HepG2 (cell line): ENCODE measurements around the gene TMEM229B. TPM values are rescaled to one million over a fixed set of nuclear protein-coding genes. Genes with fewer than 3 reads are reported as not detected.

Experiments
- ATAC-seq: fragments of 200-7000 bp; cut with Tn5 transposase; 3 replicates; pipeline ENCODE4 v1.9.1; 2020; ENCODE audit warnings: mild to moderate bottlenecking, moderate library complexity
- Bru-seq: library from RNA; stranded (reverse); fragments of 400-500 nt; gene quantifications from one replicate; lab custom pipeline; 2021; lab: Mats Ljungman, UMichigan
- BruChase-seq, 2 experiments: library from RNA; stranded (reverse); fragments of 400-500 nt; gene quantifications; one replicate each; lab custom pipeline; 2021; lab: Mats Ljungman, UMichigan
- BruUV-seq: library from RNA; stranded (reverse); fragments of 400-500 nt; replicated peaks from 2 replicates; lab custom pipeline; 2021; lab: Mats Ljungman, UMichigan
- CTCF ChIA-PET: fragments of 300-600 bp; formaldehyde crosslinking; extraction: SDS; loops from one replicate; lab custom pipeline; 2021; ENCODE audit warnings: low total read pairs, inconsistent platforms, low intra/inter-chr PET ratio; lab: Yijun Ruan, JAX
- POLR2A ChIA-PET: fragments of 350-600 bp; sonication (Branson Sonifier 250); formaldehyde crosslinking; loops from one replicate; lab custom pipeline; 2020; ENCODE audit warnings: antibody characterized with exemption, inconsistent platforms; lab: Yijun Ruan, JAX
- DNase-seq: peaks from one replicate; pipeline ENCODE4 v3.0.0-alpha.2; 2015; ENCODE audit warnings: low spot score
- FAIRE-seq: peaks from 3 replicates; lab custom pipeline; 2011; peaks lifted over from hg19 to GRCh38; lab: Jason Lieb, UNC
- H2AFZ ChIP-seq: one replicate; pipeline ENCODE4 v1.6.1; 2011; ENCODE audit warnings: low read length, inconsistent platforms
- H3K27ac ChIP-seq: fragments of 300-600 bp; 3 replicates; pipeline ENCODE4 v1.8.0; 2011; ENCODE audit warnings: mixed run types, mild to moderate bottlenecking, mixed read lengths, low read length, inconsistent platforms; ENCODE audit not compliant: insufficient read depth; ENCODE audit errors: extremely low read length
- H3K27me3 ChIP-seq, 2 experiments: fragments of 200-600 bp in 1 of 2; 2 replicates in 1 of 2; 3 replicates in 1 of 2; pipeline versions ENCODE4 v1.6.0 to v1.8.0; 2011; ENCODE audit warnings: low read length in 2 of 2, mild to moderate bottlenecking in 2 of 2, moderate library complexity in 2 of 2, inconsistent platforms in 1 of 2; ENCODE audit not compliant: insufficient read depth in 2 of 2, control insufficient read depth in 1 of 2
- H3K36me3 ChIP-seq, 2 experiments: fragments of 200-600 bp in 1 of 2; replicated peaks in 1 of 2; 2 replicates in 1 of 2; 3 replicates in 1 of 2; pipeline versions ENCODE4 v1.5.1 to v1.8.0; 2011; ENCODE audit warnings: low read length in 2 of 2, inconsistent platforms in 1 of 2; ENCODE audit not compliant: insufficient read depth in 2 of 2, control insufficient read depth in 1 of 2
- H3K4me1 ChIP-seq: 2 replicates; pipeline ENCODE4 v1.5.1; 2012; ENCODE audit warnings: low read length, inconsistent platforms; ENCODE audit not compliant: insufficient read depth
- H3K4me2 ChIP-seq: 2 replicates; pipeline ENCODE4 v1.6.0; 2011; ENCODE audit warnings: low read depth, low read length, inconsistent platforms
- H3K4me3 ChIP-seq, 3 experiments: fragments of 200-600 bp in 1 of 3; sonication (generic), shearing (Covaris generic) in 1 of 3; replicated peaks in 1 of 3; 2 replicates each; pipeline ENCODE4 v1.5.1; 2011 to 2016; ENCODE audit warnings: low read length in 3 of 3, inconsistent platforms in 2 of 3, low read depth in 2 of 3, mild to moderate bottlenecking in 2 of 3, control low read depth in 1 of 3, mixed read lengths in 1 of 3; ENCODE audit not compliant: insufficient read depth in 1 of 3
- H3K79me2 ChIP-seq: one replicate; pipeline ENCODE4 v1.6.1; 2011; ENCODE audit warnings: low read length, inconsistent platforms; ENCODE audit not compliant: insufficient read depth
- H3K9ac ChIP-seq: 2 replicates; pipeline ENCODE4 v1.6.0; 2011; ENCODE audit warnings: mild to moderate bottlenecking, low read depth, low read length, inconsistent platforms; ENCODE audit not compliant: insufficient read depth
- H3K9me3 ChIP-seq: 2 replicates; pipeline ENCODE4 v1.5.1; 2012; ENCODE audit warnings: mild to moderate bottlenecking, low read length
- H4K20me1 ChIP-seq: 2 replicates; pipeline ENCODE4 v1.6.0; 2011; ENCODE audit warnings: inconsistent platforms, mild to moderate bottlenecking, low read length, moderate library complexity; ENCODE audit not compliant: insufficient read depth
- ELK4 ChIP-seq: sonication (generic); formaldehyde crosslinking; IDR thresholded peaks from 2 replicates; pipeline ENCODE4 v1.9.0; 2021; ENCODE audit warnings: missing genetic modification reagents, borderline replicate concordance
- HNRNPLL ChIP-seq: fragments of 200-400 bp; formaldehyde crosslinking; IDR thresholded peaks from 2 replicates; pipeline ENCODE4 v1.6.1; 2017; ENCODE audit warnings: mild to moderate bottlenecking, low read depth, low read length; ENCODE audit not compliant: poor library complexity, severe bottlenecking
- TEF ChIP-seq: sonication (generic); formaldehyde crosslinking; IDR thresholded peaks from 2 replicates; pipeline ENCODE4 v1.5.0; 2020; ENCODE audit warnings: missing genetic modification reagents
- ZKSCAN8 ChIP-seq: IDR thresholded peaks from 2 replicates; pipeline ENCODE4 v1.6.1; 2016; ENCODE audit warnings: borderline replicate concordance, missing genetic modification reagents, missing compliant biosample characterization
- ZNF644 ChIP-seq: IDR thresholded peaks from 2 replicates; pipeline ENCODE4 v1.6.1; 2016; ENCODE audit warnings: low read depth
- ZNF7 ChIP-seq: IDR thresholded peaks from 2 replicates; pipeline ENCODE4 v1.6.1; 2016; ENCODE audit warnings: missing biosample characterization, missing genetic modification reagents
- ZNF790 ChIP-seq: sonication (generic); formaldehyde crosslinking; IDR thresholded peaks from 2 replicates; pipeline ENCODE4 v1.8.0; 2022; ENCODE audit warnings: missing genetic modification reagents, mild to moderate bottlenecking, borderline replicate concordance
- ZNF878 ChIP-seq: sonication (generic); formaldehyde crosslinking; IDR thresholded peaks from 2 replicates; pipeline ENCODE4 v1.8.1; 2023; ENCODE audit warnings: mild to moderate bottlenecking, missing genetic modification reagents, moderate library complexity
- WGBS: methylation state at CpG from one replicate; pipeline ENCODE4 v1.1.6; 2017; ENCODE audit warnings: low lambda C conversion rate; 5-methylcytosine and 5-hydroxymethylcytosine counted together
- in situ Hi-C: cut with HindIII; loops from 2 replicates; pipeline ENCODE4 v1.10.0; 2017; ENCODE audit warnings: low pct_unique_long_range_greater_than_20kb; ENCODE audit not compliant: extremely low pct_ligation_motif_present
- intact Hi-C: fragments of 100-400 bp; cut with micrococcal nuclease; formaldehyde crosslinking; loops from one replicate; pipeline ENCODE4 v1.10.0; 2022; ENCODE audit not compliant: unreplicated experiment
- long read RNA-seq, 2 experiments: library from RNA in 1 of 2; library from polyadenylated mRNA in 1 of 2; stranded (forward) in 1 of 2; unstranded in 1 of 2; transcript quantifications; one replicate each; pipeline ENCODE4 v2.0.0, GENCODE V29; 2019 to 2022
- polyA minus RNA-seq, 3 experiments: library from RNA; depleted of rRNA, polyadenylated mRNA; stranded (reverse); fragments of >200 nt; gene quantifications; 2 replicates each; pipeline ENCODE4 v1.2.3, GENCODE V29; 2011; ENCODE audit warnings: low replicate concordance in 1 of 3
- polyA plus RNA-seq, 8 experiments: library from polyadenylated mRNA; depleted of rRNA in 3 of 8; stranded (reverse) in 7 of 8; unstranded in 1 of 8; fragments of >200 nt; fragmentation: Illumina TruSeq in 4 of 8; extraction: Trizol in 4 of 8; gene quantifications; 2 replicates each; pipeline versions ENCODE4 v1.2.1 to v1.2.3, GENCODE V29; 2011 to 2016; ENCODE audit warnings: low read depth in 4 of 8, missing spikeins in 1 of 8, mixed read lengths in 1 of 8; ENCODE audit not compliant: insufficient read depth in 1 of 8
- total RNA-seq, 5 experiments: library from RNA; depleted of rRNA; stranded (reverse); fragments of >200 nt; fragmentation: Illumina TruSeq; extraction: Trizol; gene quantifications; 2 replicates each; pipeline ENCODE4 v1.2.3, GENCODE V29; 2016; ENCODE audit warnings: low read depth in 1 of 5
- TF ChIP-seq, protein P1 (sequence below): sonication (generic); formaldehyde crosslinking; IDR thresholded peaks from 2 replicates; pipeline ENCODE4 v1.4.0; 2020; ENCODE audit warnings: missing genetic modification reagents, borderline replicate concordance
- TF ChIP-seq, protein P2 (sequence below): sonication (generic); formaldehyde crosslinking; conservative IDR thresholded peaks from 2 replicates; pipeline ENCODE4 v1.4.0; 2020; ENCODE audit warnings: missing genetic modification reagents
- TF ChIP-seq, protein P3 (sequence below): sonication (generic); formaldehyde crosslinking; IDR thresholded peaks from 2 replicates; pipeline ENCODE4 v1.5.0; 2020; ENCODE audit warnings: missing genetic modification reagents, mild to moderate bottlenecking, borderline replicate concordance

Gene TMEM229B
- total RNA-seq (2016; rRNA removed; fragmentation: Illumina TruSeq; extraction: Trizol) (0.93 and 1.1 TPM in 2 replicates), polyA plus RNA-seq (2011; rRNA removed) (0.69 and 1.6 TPM in 2 replicates), polyA minus RNA-seq (2011; rRNA and poly(A)+ RNA removed; ENCODE audit: low replicate concordance) (0.19 and 7.1 TPM in 2 replicates), Bru-seq, nascent RNA (percentile 24 among the genes with signal in this experiment), BruChase-seq, experiment 1, labeled RNA remaining after a 6-hour chase (percentile 15 among the genes with signal in this experiment), BruChase-seq, experiment 2, labeled RNA remaining after a 2-hour chase (percentile 19 among the genes with signal in this experiment)
- 0.10 and 0.26 TPM in 2 replicates for total RNA-seq (2016; cell fraction: cytosol; rRNA removed; fragmentation: Illumina TruSeq; extraction: Trizol; ENCODE audit: low read depth)
- 0.62 and 1.1 TPM in 2 replicates for total RNA-seq (2016; cell fraction: insoluble cytoplasmic fraction; rRNA removed; fragmentation: Illumina TruSeq; extraction: Trizol)
- 0.46 and 0.55 TPM in 2 replicates for total RNA-seq (2016; cell fraction: membrane; rRNA removed; fragmentation: Illumina TruSeq; extraction: Trizol)
- 0.47 and 0.75 TPM in 2 replicates for total RNA-seq (2016; cell fraction: nucleus; rRNA removed; fragmentation: Illumina TruSeq; extraction: Trizol)
- polyA plus RNA-seq (2011; cell fraction: cytosol; rRNA removed), result 0.97 and 1.3 TPM in 2 replicates
- polyA plus RNA-seq (2011; cell fraction: nucleus; rRNA removed), result 0.92 and 1.5 TPM in 2 replicates
- polyA plus RNA-seq (2012), result 0.59 and 2.0 TPM in 2 replicates
- 0.05 and 0.12 TPM in 2 replicates for polyA plus RNA-seq (2016; cell fraction: cytosol; fragmentation: Illumina TruSeq; extraction: Trizol; ENCODE audit: low read depth)
- 0.37 and 1.0 TPM in 2 replicates for polyA plus RNA-seq (2016; cell fraction: insoluble cytoplasmic fraction; fragmentation: Illumina TruSeq; extraction: Trizol; ENCODE audit: low read depth)
- 0.29 and 0.74 TPM in 2 replicates for polyA plus RNA-seq (2016; cell fraction: membrane; fragmentation: Illumina TruSeq; extraction: Trizol; ENCODE audit: low read depth)
- polyA plus RNA-seq (2016; cell fraction: nucleus; fragmentation: Illumina TruSeq; extraction: Trizol; ENCODE audit: insufficient read depth, low read depth), result 0.71 and 1.0 TPM in 2 replicates
- polyA minus RNA-seq (2011; cell fraction: cytosol; rRNA and poly(A)+ RNA removed), result 0.44 and 1.3 TPM in 2 replicates
- 3.2 and 4.6 TPM in 2 replicates for polyA minus RNA-seq (2011; cell fraction: nucleus; rRNA and poly(A)+ RNA removed)
- long read RNA-seq, experiment 1, partial matches to known transcripts, result 0 of 1 reads
- long read RNA-seq, experiment 1, other reads (novel, unspliced or antisense), result 1 of 1 reads
- long read RNA-seq, experiment 2, partial matches to known transcripts, result 0 of 6 reads
- long read RNA-seq, experiment 2, other reads (novel, unspliced or antisense), result 4 of 6 reads

DNA sequence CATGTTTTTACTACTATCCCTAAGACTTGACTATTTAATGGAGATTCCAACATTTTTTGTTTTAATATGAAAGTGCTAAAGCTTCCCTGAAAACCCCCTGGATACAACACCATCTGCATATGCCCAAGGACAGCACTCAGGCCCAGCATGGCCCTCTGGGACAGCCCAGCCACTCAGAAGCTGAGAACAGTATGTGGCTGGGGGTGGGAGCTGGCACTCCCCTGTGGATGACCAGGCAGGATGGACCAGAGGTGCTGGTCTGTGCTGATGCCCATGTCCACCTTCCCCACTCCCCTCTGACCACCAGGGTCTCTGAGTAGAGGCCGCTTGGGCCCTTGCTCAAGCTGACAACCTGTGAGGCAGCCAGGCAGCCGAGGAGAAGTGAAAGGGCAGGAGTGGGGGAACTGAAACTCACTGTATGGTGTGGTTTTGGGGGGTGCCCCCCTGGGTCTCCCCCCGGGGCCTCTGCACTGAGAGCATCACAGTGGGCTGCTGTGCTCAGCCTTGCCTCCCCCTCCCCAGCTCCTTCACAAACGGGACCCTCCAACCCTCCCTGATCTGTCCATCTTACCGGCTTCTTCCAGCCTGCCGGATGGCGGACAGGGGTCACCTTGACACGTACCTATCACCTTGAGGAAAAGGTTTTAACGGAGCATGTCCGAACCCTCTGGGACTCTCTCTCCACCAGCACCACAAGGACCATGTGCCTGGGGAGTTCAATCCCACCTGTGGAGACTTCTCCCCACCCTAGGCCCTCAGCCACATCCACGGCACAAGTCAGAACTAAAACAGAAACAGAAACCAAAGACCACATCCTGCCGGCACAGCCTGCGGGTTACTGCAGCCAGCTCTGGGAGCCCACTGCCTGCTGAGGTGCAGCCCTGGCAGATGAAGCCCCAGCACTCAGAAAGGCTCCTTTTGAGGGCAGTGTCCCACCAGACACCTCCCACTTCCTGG lies at the start of gene TMEM229B:
TSS of gene TMEM229B (minus strand) at position 785 of the 957 bp plus-strand sequence. CDS start 14,798 bp downstream, outside the sequence.
- in situ Hi-C loops (no loop called here), intact Hi-C loops (no loop called here)
- H3K4me3 ChIP-seq, result peak within 1 kb of the TSS; percentile 62 to 79 (median 76)
- 4% methylated on average over 9 of the region's 13 CpGs for WGBS
- peak within 1 kb of the TSS; percentile 91 for H3K4me2 ChIP-seq
- ChIA-PET POLR2A (interaction anchor here (0.9 kb wide), 1 partner anchor 83 kb away, joined by 3 read pairs; no protein-coding TSS in a partner anchor), CTCF (no interaction called here)
- BruUV-seq, result no TSS peak
- no peaks in the 10 kb centered on the region for H3K79me2 ChIP-seq
- H3K9me3 ChIP-seq, result peaks cover 2% of the 10 kb centered on the region; the same call in 1 of the 2 replicates
- no peak within 1 kb of the TSS for H3K27ac ChIP-seq
- DNase-seq (no peak), ATAC-seq (peak; percentile 81), FAIRE-seq (no peak)
- peaks cover 0 to 12% of the 10 kb centered on the region in 2 experiments; a peak in 2 of 5 replicates for H3K27me3 ChIP-seq
- H4K20me1 ChIP-seq, result no peaks in the 10 kb centered on the region
- H2AFZ ChIP-seq, result peak within 1 kb of the TSS; percentile 77
- H3K4me1 ChIP-seq, result peaks cover 14% of the 10 kb centered on the region
- H3K36me3 ChIP-seq, result no peaks in the 10 kb centered on the region
- H3K9ac ChIP-seq, result peak within 1 kb of the TSS; percentile 65
- TF ChIP-seq HNRNPLL (no peak), ZNF644 (CRISPR knock-in tag) (no peak), ZNF790 (CRISPR knock-in tag) (no peak), TEF (CRISPR knock-in tag) (no peak), ELK4 (no peak), ZNF7 (CRISPR knock-in tag) (no peak), ZNF878 (CRISPR knock-in tag) (no peak), ZKSCAN8 (CRISPR knock-in tag) (no peak)
- TF ChIP-seq, protein P1, sequence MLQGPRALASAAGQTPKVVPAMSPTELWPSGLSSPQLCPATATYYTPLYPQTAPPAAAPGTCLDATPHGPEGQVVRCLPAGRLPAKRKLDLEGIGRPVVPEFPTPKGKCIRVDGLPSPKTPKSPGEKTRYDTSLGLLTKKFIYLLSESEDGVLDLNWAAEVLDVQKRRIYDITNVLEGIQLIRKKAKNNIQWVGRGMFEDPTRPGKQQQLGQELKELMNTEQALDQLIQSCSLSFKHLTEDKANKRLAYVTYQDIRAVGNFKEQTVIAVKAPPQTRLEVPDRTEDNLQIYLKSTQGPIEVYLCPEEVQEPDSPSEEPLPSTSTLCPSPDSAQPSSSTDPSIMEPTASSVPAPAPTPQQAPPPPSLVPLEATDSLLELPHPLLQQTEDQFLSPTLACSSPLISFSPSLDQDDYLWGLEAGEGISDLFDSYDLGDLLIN, result no peak
- TF ChIP-seq, protein P2, sequence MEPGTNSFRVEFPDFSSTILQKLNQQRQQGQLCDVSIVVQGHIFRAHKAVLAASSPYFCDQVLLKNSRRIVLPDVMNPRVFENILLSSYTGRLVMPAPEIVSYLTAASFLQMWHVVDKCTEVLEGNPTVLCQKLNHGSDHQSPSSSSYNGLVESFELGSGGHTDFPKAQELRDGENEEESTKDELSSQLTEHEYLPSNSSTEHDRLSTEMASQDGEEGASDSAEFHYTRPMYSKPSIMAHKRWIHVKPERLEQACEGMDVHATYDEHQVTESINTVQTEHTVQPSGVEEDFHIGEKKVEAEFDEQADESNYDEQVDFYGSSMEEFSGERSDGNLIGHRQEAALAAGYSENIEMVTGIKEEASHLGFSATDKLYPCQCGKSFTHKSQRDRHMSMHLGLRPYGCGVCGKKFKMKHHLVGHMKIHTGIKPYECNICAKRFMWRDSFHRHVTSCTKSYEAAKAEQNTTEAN (CRISPR knock-in tag), result no peak
- TF ChIP-seq, protein P3, sequence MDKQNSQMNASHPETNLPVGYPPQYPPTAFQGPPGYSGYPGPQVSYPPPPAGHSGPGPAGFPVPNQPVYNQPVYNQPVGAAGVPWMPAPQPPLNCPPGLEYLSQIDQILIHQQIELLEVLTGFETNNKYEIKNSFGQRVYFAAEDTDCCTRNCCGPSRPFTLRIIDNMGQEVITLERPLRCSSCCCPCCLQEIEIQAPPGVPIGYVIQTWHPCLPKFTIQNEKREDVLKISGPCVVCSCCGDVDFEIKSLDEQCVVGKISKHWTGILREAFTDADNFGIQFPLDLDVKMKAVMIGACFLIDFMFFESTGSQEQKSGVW (CRISPR knock-in tag), result no peak
